Adrenal gland (tissue), 5 donors: ENCODE measurements around the gene NDUFAF2.

Experiments
- CTCF ChIP-seq, 6 experiments: fragments of 450-650 bp in 4 of 6; fragments of 200-600 bp in 2 of 6; sonication (generic) in 1 of 6; IDR thresholded peaks; 1 replicate in 5 of 6; 2 replicates in 1 of 6; pipeline versions ENCODE4 v1.5.1 to v1.8.0; 2016 to 2021; ENCODE audit warnings: antibody characterized with exemption in 6 of 6, mild to moderate bottlenecking in 2 of 6, moderate library complexity in 1 of 6
- POLR2A ChIP-seq, 2 donors: fragments of 450-650 bp; IDR thresholded peaks; one replicate each; pipeline ENCODE4 v1.6.1; 2017; ENCODE audit warnings: antibody characterized with exemption in 2 of 2, mild to moderate bottlenecking in 2 of 2, moderate library complexity in 1 of 2
- donor health status: DM: no; HTN: no; CAD: no.

GRCh38 chr5:60896991-60897390 is 48.0 kb upstream of the NDUFAF2 start:
- TF ChIP-seq POLR2A (IDR thresholded peaks at IDR 0.05), result no peak
- TF ChIP-seq CTCF (IDR thresholded peaks at IDR 0.05), result no peak
